WTC11 (cell line): Measurements from ENCODE around the gene CHMP1B.

Experiments
- CREB1 ChIP-seq: sonication (generic); formaldehyde crosslinking; IDR thresholded peaks from 2 replicates; pipeline ENCODE4 v1.8.0; 2023; ENCODE audit warnings: mild to moderate bottlenecking, missing genetic modification reagents
- E2F4 ChIP-seq: sonication (generic); formaldehyde crosslinking; IDR thresholded peaks from 2 replicates; pipeline ENCODE4 v1.8.1; 2022; ENCODE audit warnings: low read depth, mild to moderate bottlenecking, moderate library complexity, missing genetic modification reagents, borderline replicate concordance
- ETV6 ChIP-seq: sonication (generic); formaldehyde crosslinking; IDR thresholded peaks from 2 replicates; pipeline ENCODE4 v1.8.1; 2022; ENCODE audit warnings: mild to moderate bottlenecking, missing genetic modification reagents
- IRF1 ChIP-seq: sonication (generic); formaldehyde crosslinking; IDR thresholded peaks from 2 replicates; pipeline ENCODE4 v1.8.0; 2023; ENCODE audit warnings: missing genetic modification reagents
- JUN ChIP-seq: sonication (generic); formaldehyde crosslinking; IDR thresholded peaks from 2 replicates; pipeline ENCODE4 v1.8.0; 2023; ENCODE audit warnings: mild to moderate bottlenecking, missing genetic modification reagents
- TF ChIP-seq, protein P1 (sequence below): fragments of 200-600 bp; IDR thresholded peaks from 2 replicates; pipeline ENCODE4 v1.8.0; 2022; ENCODE audit warnings: antibody characterized with exemption
- TF ChIP-seq, protein P2 (sequence below): sonication (generic); formaldehyde crosslinking; IDR thresholded peaks from 2 replicates; pipeline ENCODE4 v1.8.1; 2023; ENCODE audit warnings: mild to moderate bottlenecking, missing genetic modification reagents, moderate library complexity

GRCh38 chr18:11818486-11819203 lies 32.6 kb upstream of the CHMP1B start:
- TF ChIP-seq, protein P1, sequence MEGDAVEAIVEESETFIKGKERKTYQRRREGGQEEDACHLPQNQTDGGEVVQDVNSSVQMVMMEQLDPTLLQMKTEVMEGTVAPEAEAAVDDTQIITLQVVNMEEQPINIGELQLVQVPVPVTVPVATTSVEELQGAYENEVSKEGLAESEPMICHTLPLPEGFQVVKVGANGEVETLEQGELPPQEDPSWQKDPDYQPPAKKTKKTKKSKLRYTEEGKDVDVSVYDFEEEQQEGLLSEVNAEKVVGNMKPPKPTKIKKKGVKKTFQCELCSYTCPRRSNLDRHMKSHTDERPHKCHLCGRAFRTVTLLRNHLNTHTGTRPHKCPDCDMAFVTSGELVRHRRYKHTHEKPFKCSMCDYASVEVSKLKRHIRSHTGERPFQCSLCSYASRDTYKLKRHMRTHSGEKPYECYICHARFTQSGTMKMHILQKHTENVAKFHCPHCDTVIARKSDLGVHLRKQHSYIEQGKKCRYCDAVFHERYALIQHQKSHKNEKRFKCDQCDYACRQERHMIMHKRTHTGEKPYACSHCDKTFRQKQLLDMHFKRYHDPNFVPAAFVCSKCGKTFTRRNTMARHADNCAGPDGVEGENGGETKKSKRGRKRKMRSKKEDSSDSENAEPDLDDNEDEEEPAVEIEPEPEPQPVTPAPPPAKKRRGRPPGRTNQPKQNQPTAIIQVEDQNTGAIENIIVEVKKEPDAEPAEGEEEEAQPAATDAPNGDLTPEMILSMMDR: no peak
- no peak for TF ChIP-seq JUN
- TF ChIP-seq, protein P2, sequence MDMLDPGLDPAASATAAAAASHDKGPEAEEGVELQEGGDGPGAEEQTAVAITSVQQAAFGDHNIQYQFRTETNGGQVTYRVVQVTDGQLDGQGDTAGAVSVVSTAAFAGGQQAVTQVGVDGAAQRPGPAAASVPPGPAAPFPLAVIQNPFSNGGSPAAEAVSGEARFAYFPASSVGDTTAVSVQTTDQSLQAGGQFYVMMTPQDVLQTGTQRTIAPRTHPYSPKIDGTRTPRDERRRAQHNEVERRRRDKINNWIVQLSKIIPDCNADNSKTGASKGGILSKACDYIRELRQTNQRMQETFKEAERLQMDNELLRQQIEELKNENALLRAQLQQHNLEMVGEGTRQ (CRISPR knock-in tag): no peak
- no peak for TF ChIP-seq IRF1 (CRISPR knock-in tag)
- TF ChIP-seq CREB1: no peak
- TF ChIP-seq E2F4: no peak
- no peak for TF ChIP-seq ETV6 (CRISPR knock-in tag)
